Gastroesophageal sphincter (tissue), 3 donors: ENCODE data around the gene NEK1.

Experiments used
- CTCF ChIP-seq, 4 experiments: fragments of 200-600 bp in 2 of 4; fragments of 450-650 bp in 2 of 4; sonication (generic) in 1 of 4; IDR thresholded peaks; one replicate each; pipeline ENCODE4 v1.5.1; 2017 to 2019; ENCODE audit warnings: antibody characterized with exemption in 4 of 4, mild to moderate bottlenecking in 2 of 4, moderate library complexity in 2 of 4
- EP300 ChIP-seq: sonication (generic); formaldehyde crosslinking; IDR thresholded peaks from one replicate; pipeline ENCODE4 v1.6.1; 2017; ENCODE audit warnings: antibody characterized with exemption, mild to moderate bottlenecking
- POLR2A ChIP-seq, 2 donors: fragments of 450-650 bp; IDR thresholded peaks; one replicate each; pipeline ENCODE4 v1.6.1; 2017; ENCODE audit warnings: antibody characterized with exemption in 2 of 2, mild to moderate bottlenecking in 2 of 2, moderate library complexity in 1 of 2

- no peak for TF ChIP-seq CTCF (IDR thresholded peaks at IDR 0.05)
- no peak for TF ChIP-seq EP300
- TF ChIP-seq POLR2A (IDR thresholded peaks at IDR 0.05): no peak
These were observed 200.3 kb downstream of the NEK1 start for GRCh38 chr4:169412046-169412445.
